Esophagus muscularis mucosa (tissue), 4 donors: ENCODE data around the gene AMHR2. TPM values are rescaled to one million over a fixed set of nuclear protein-coding genes. Genes with fewer than 3 reads are reported as not detected.
"Not testable (repeated sequence)": the region's sequence is repeated elsewhere in the genome, so short reads cannot be mapped to it uniquely, and the experiment has no call there.

Source experiments
- DNase-seq: peaks from one replicate; pipeline ENCODE4 v3.0.0-alpha.2; 2017; ENCODE audit errors: extremely low spot score
- H3K27ac ChIP-seq, 4 donors: fragments of 200-600 bp; sonication (generic); replicated peaks in 1 of 4; 1 replicate in 3 of 4; 2 replicates in 1 of 4; pipeline ENCODE4 v1.5.1; 2016 to 2019; ENCODE audit warnings: mild to moderate bottlenecking in 1 of 4
- H3K27me3 ChIP-seq, 4 donors: fragments of 200-600 bp; sonication (generic); one replicate each; pipeline versions ENCODE4 v1.5.1 to v1.6.0; 2016 to 2019
- H3K36me3 ChIP-seq, 4 donors: fragments of 200-600 bp; sonication (generic); one replicate each; pipeline ENCODE4 v1.5.1; 2016 to 2019
- H3K4me1 ChIP-seq, 4 donors: fragments of 200-600 bp; sonication (generic); one replicate each; pipeline ENCODE4 v1.5.1; 2016 to 2019
- H3K4me3 ChIP-seq, 4 donors: fragments of 200-600 bp; sonication (generic); 1 replicate in 2 of 4; 2 replicates in 2 of 4; pipeline ENCODE4 v1.5.1; 2016 to 2019; ENCODE audit warnings: mild to moderate bottlenecking in 4 of 4, moderate library complexity in 1 of 4
- H3K9me3 ChIP-seq, 4 donors: fragments of 200-600 bp; sonication (generic); 1 replicate in 3 of 4; 2 replicates in 1 of 4; pipeline ENCODE4 v1.5.1; 2016 to 2019
- EP300 ChIP-seq: sonication (generic); formaldehyde crosslinking; IDR thresholded peaks from one replicate; pipeline ENCODE4 v1.6.1; 2017; ENCODE audit warnings: antibody characterized with exemption
- POLR2A ChIP-seq: fragments of 450-650 bp; IDR thresholded peaks from one replicate; pipeline ENCODE4 v1.6.1; 2017; ENCODE audit warnings: antibody characterized with exemption, moderate library complexity, mild to moderate bottlenecking, low read depth
- POLR2AphosphoS5 ChIP-seq, 2 donors: sonication (generic); formaldehyde crosslinking; IDR thresholded peaks; one replicate each; pipeline ENCODE4 v1.6.1; 2017; ENCODE audit warnings: antibody characterized with exemption in 2 of 2
- WGBS: methylation state at CpG from one replicate; pipeline ENCODE4 v1.1.5; 2018; 5-methylcytosine and 5-hydroxymethylcytosine counted together
- intact Hi-C: fragments of 100-400 bp; cut with DNase I; formaldehyde crosslinking; loops from one replicate; pipeline ENCODE4 v1.15.1; 2023
- total RNA-seq, 4 donors: library from RNA; depleted of rRNA; stranded (reverse); fragments of >200 nt; gene quantifications; one replicate each; pipeline versions ENCODE4 v1.1.0 to v1.2.1, GENCODE V29; 2016
- TF ChIP-seq, protein P1 (sequence below), 3 experiments: fragments of 200-600 bp in 2 of 3; fragments of 450-650 bp in 1 of 3; sonication (generic) in 2 of 3; IDR thresholded peaks; one replicate each; pipeline ENCODE4 v1.5.1; 2017 to 2019; ENCODE audit warnings: antibody characterized with exemption in 3 of 3, mild to moderate bottlenecking in 2 of 3, moderate library complexity in 1 of 3

Gene AMHR2
- total RNA-seq, 4 donors from 2014 or later = 0.33 to 0.92 TPM; not detected in 2

DNA sequence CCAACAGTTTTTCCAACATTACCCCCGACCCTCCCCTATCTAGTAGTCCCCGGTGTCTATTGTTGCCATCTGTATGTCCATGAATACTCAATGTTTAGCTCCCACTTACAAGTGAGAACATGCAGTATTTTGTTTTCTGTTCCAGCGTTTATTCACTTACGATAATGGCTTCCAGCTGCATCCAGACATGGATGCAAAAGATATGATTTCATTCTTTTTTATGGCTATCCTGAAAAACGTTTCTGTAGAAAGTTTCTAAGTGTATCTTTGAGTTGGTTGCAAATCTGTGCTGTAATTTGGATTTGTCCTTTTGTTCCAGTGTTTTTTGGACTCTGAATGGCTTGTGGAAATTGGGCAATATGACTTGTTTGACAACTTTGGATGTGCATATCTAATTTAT lies 31.9 kb upstream of the AMHR2 start:
- peaks cover 6 to 24% (median 18%) of the 10 kb centered on the region in 4 donors for H3K36me3 ChIP-seq
- no peaks in the 10 kb centered on the region for H3K9me3 ChIP-seq
- 49% methylated on average over 5 of the region's 5 CpGs for WGBS
- peaks cover 37 to 68% (median 61%) of the 10 kb centered on the region in 4 donors for H3K4me1 ChIP-seq
- no peaks in the 10 kb centered on the region for H3K27me3 ChIP-seq
- TF ChIP-seq, protein P1, sequence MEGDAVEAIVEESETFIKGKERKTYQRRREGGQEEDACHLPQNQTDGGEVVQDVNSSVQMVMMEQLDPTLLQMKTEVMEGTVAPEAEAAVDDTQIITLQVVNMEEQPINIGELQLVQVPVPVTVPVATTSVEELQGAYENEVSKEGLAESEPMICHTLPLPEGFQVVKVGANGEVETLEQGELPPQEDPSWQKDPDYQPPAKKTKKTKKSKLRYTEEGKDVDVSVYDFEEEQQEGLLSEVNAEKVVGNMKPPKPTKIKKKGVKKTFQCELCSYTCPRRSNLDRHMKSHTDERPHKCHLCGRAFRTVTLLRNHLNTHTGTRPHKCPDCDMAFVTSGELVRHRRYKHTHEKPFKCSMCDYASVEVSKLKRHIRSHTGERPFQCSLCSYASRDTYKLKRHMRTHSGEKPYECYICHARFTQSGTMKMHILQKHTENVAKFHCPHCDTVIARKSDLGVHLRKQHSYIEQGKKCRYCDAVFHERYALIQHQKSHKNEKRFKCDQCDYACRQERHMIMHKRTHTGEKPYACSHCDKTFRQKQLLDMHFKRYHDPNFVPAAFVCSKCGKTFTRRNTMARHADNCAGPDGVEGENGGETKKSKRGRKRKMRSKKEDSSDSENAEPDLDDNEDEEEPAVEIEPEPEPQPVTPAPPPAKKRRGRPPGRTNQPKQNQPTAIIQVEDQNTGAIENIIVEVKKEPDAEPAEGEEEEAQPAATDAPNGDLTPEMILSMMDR (IDR thresholded peaks at IDR 0.05) = no peak
- TF ChIP-seq POLR2A = no peak
- TF ChIP-seq POLR2AphosphoS5 (IDR thresholded peaks at IDR 0.05) = no peak
- no peak for TF ChIP-seq EP300
- no peak overlapping the region for H3K4me3 ChIP-seq
- DNase-seq = no peak
- peak overlapping the region; percentile 77 to 80 (median 78) for H3K27ac ChIP-seq
- intact Hi-C loops = no loop called here

DNA sequence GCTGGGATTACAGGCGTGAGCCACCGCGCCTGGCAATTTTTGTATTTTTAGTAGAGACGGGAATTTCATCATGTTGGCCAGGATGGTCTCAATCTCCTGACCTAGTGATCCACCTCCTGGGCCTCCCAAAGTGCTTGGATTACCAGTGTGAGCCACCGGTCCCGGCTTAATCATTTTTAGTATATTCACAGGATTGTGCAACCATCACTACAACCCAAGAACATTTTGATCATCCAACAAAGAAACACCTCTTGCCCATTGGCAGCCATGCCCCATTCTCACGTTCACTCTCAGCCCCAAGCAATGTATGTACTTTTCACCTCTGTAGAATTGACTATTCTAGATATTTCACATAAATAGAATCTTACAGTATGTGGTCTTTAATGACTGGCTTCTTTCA lies 23.8 kb upstream of the AMHR2 start:
- Histone ChIP-seq H3K27me3 (no peaks in the 10 kb centered on the region), H3K4me1 (peaks cover 0 to 45% (median 37%) of the 10 kb centered on the region in 4 donors), H3K4me3 (no peak overlapping the region), H3K36me3 (peaks cover 0 to 49% (median 22%) of the 10 kb centered on the region in 4 donors), H3K27ac (no peak overlapping the region), H3K9me3 (no peaks in the 10 kb centered on the region)
- intact Hi-C loops = no loop called here
- WGBS = 93% methylated on average over 7 of the region's 7 CpGs
- no peak for DNase-seq
- no peak for TF ChIP-seq EP300
- TF ChIP-seq POLR2AphosphoS5 (IDR thresholded peaks at IDR 0.05) = no peak
- TF ChIP-seq POLR2A = no peak
- TF ChIP-seq, protein P1 (IDR thresholded peaks at IDR 0.05) = no peak

DNA sequence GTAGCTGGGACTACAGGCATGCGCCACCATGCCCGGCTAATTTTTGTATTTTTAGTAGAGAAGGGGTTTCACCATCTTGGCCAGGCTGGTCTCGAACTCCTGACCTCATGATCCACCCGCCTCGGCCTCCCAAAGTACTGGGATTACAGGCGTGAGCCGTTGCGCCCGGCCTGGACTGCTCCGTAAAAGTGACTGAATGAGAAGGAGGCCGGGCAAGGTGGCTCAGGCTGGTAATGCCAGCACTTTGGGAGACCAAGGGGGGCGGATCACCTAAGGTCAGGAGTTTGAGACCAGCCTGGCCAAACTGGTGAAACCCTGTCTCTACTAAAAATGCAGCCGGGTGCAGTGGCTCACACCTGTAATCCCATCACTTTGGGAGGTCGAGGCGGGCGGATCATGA lies 21.3 kb upstream of the AMHR2 start:
- H3K4me1 ChIP-seq = peaks cover 0 to 38% (median 29%) of the 10 kb centered on the region in 4 donors
- H3K9me3 ChIP-seq, intact Hi-C loops, H3K27ac ChIP-seq, DNase-seq, H3K4me3 ChIP-seq, H3K27me3 ChIP-seq: not testable (repeated sequence)
- H3K36me3 ChIP-seq = peaks cover 3 to 56% (median 29%) of the 10 kb centered on the region in 4 donors
- WGBS = 94% methylated on average over 16 of the region's 16 CpGs

DNA sequence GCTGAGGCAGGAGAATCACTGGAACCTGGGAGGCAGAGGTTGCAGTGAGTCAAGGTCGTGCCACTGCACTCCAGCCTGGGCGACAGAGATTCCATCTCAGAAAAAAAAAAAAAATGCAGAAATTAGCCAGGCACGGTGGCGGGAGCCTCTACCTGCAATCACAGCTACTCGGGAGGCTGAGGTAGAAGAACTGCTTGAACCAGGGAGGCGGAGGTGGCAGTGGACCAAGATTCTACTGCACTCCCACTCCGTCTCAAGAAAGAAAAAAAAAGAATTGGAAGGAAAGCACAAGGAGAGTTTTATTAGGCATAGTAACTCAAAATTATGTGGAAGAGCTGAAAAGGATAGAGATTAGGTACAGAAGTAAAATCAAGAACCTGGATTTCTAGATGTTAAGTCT lies 20.8 kb upstream of the AMHR2 start:
- DNase-seq = no peak
- Histone ChIP-seq H3K27me3 (no peaks in the 10 kb centered on the region), H3K4me3 (no peak overlapping the region), H3K27ac (no peak overlapping the region), H3K36me3 (peaks cover 8 to 61% (median 35%) of the 10 kb centered on the region in 4 donors), H3K4me1 (peaks cover 0 to 33% (median 25%) of the 10 kb centered on the region in 4 donors), H3K9me3 (no peaks in the 10 kb centered on the region)
- 71% methylated on average over 7 of the region's 7 CpGs for WGBS
- intact Hi-C loops = no loop called here
- TF ChIP-seq POLR2AphosphoS5 (IDR thresholded peaks at IDR 0.05) (no peak), POLR2A (no peak), EP300 (no peak)
- TF ChIP-seq, protein P1 (IDR thresholded peaks at IDR 0.05) = no peak

DNA sequence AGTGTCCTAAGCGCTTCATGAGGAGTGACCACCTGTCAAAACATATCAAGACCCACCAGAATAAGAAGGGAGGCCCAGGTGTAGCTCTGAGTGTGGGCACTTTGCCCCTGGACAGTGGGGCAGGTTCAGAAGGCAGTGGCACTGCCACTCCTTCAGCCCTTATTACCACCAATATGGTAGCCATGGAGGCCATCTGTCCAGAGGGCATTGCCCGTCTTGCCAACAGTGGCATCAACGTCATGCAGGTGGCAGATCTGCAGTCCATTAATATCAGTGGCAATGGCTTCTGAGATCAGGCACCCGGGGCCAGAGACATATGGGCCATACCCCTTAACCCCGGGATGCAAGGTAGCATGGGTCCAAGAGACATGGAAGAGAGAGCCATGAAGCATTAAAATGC lies 12.7 kb upstream of the AMHR2 start:
- TF ChIP-seq POLR2AphosphoS5 (IDR thresholded peaks at IDR 0.05) (no peak), EP300 (no peak), POLR2A (no peak)
- TF ChIP-seq, protein P1 (IDR thresholded peaks at IDR 0.05) = no peak
- no peaks in the 10 kb centered on the region for H3K27me3 ChIP-seq
- peaks cover 36 to 44% (median 42%) of the 10 kb centered on the region in 4 donors for H3K4me1 ChIP-seq
- H3K9me3 ChIP-seq = no peaks in the 10 kb centered on the region
- H3K27ac ChIP-seq = no peak overlapping the region
- no peak for DNase-seq
- intact Hi-C loops = no loop called here
- 95% methylated on average over 5 of the region's 5 CpGs for WGBS
- H3K4me3 ChIP-seq = no peak overlapping the region
- peaks cover 44 to 67% (median 63%) of the 10 kb centered on the region in 4 donors for H3K36me3 ChIP-seq
